Measurements from ENCODE around the gene KRTAP5-1. TPM values are rescaled to one million over a fixed set of nuclear protein-coding genes. Genes with fewer than 3 reads are reported as not detected.

KRTAP5-1 gene
- total RNA-seq, 4 donors from 2014 or later: not detected

GRCh38 chr11:1565173-1565903, 19.7 kb downstream of the KRTAP5-1 start:
- peak overlapping the region in 3 of 4 donors; percentile 42 to 72 (median 51) for H3K27ac ChIP-seq
- H3K27me3 ChIP-seq: no peaks in the 10 kb centered on the region
- TF ChIP-seq POLR2A (IDR thresholded peaks at IDR 0.05) (no peak), CTCF (IDR thresholded peaks at IDR 0.05 in 4 of 5, conservative IDR thresholded peaks at IDR 0.05 in 1 of 5) (no peak)
- H3K9me3 ChIP-seq: no peaks in the 10 kb centered on the region
- no peaks in the 10 kb centered on the region for H3K36me3 ChIP-seq
- no peak overlapping the region for H3K4me3 ChIP-seq
- in situ Hi-C loops (cut with MboI; ENCODE audit: low sequenced_read_pairs in 4 of 4) (no loop called here), intact Hi-C loops (cut with DNase I; ENCODE audit: low total_unique reads) (loop anchor here (5.0 kb wide), 1 partner anchor 182 kb away; no protein-coding TSS in a partner anchor)
- ATAC-seq: no peak
- DNase-seq: no peak
- H3K4me1 ChIP-seq: peaks cover under 1 to 73% of the 10 kb centered on the region in 2 donors

GRCh38 chr11:1564535-1565172, 20.4 kb downstream of the KRTAP5-1 start:
- H3K27me3 ChIP-seq: no peaks in the 10 kb centered on the region
- H3K27ac ChIP-seq: peak overlapping the region in 3 of 4 donors; percentile 42 to 72 (median 51)
- peaks cover 8 to 75% of the 10 kb centered on the region in 2 donors for H3K4me1 ChIP-seq
- in situ Hi-C loops (cut with MboI; ENCODE audit: low sequenced_read_pairs in 4 of 4): no loop called here
- no peak for ATAC-seq
- TF ChIP-seq CTCF (IDR thresholded peaks at IDR 0.05 in 4 of 5, conservative IDR thresholded peaks at IDR 0.05 in 1 of 5): no peak
- no peak for TF ChIP-seq POLR2A (IDR thresholded peaks at IDR 0.05)
- no peak overlapping the region for H3K4me3 ChIP-seq
- no peaks in the 10 kb centered on the region for H3K36me3 ChIP-seq
- no peaks in the 10 kb centered on the region for H3K9me3 ChIP-seq
- DNase-seq: no peak
- intact Hi-C loops (cut with DNase I; ENCODE audit: low total_unique reads): loop anchor here (5.0 kb wide), 1 partner anchor 183 kb away; no protein-coding TSS in a partner anchor

GRCh38 chr11:1563697-1564534, 21.2 kb downstream of the KRTAP5-1 start:
- in situ Hi-C loops (cut with MboI; ENCODE audit: low sequenced_read_pairs in 4 of 4) (no loop called here), intact Hi-C loops (cut with DNase I; ENCODE audit: low total_unique reads) (no loop called here)
- Histone ChIP-seq H3K4me1 (peaks cover 14 to 74% of the 10 kb centered on the region in 2 donors), H3K27ac (peak overlapping the region in 2 of 4 donors; percentile 42 to 72), H3K36me3 (no peaks in the 10 kb centered on the region), H3K4me3 (no peak overlapping the region), H3K9me3 (no peaks in the 10 kb centered on the region), H3K27me3 (no peaks in the 10 kb centered on the region)
- TF ChIP-seq CTCF (IDR thresholded peaks at IDR 0.05 in 4 of 5, conservative IDR thresholded peaks at IDR 0.05 in 1 of 5) (no peak), POLR2A (IDR thresholded peaks at IDR 0.05) (no peak)
- ATAC-seq (no peak), DNase-seq (no peak)

GRCh38 chr11:1563149-1563638, 21.9 kb downstream of the KRTAP5-1 start:
- H3K27ac ChIP-seq: no peak overlapping the region
- no peak for DNase-seq

More at GRCh38 chr11:1563149-1563638, 21.9 kb downstream of the KRTAP5-1 start:
- Histone ChIP-seq H3K27me3 (no peaks in the 10 kb centered on the region), H3K4me3 (no peak overlapping the region), H3K36me3 (no peaks in the 10 kb centered on the region), H3K4me1 (peaks cover 21 to 74% of the 10 kb centered on the region in 2 donors), H3K9me3 (no peaks in the 10 kb centered on the region)
- ATAC-seq: no peak
- in situ Hi-C loops (cut with MboI; ENCODE audit: low sequenced_read_pairs in 4 of 4): no loop called here
- intact Hi-C loops (cut with DNase I; ENCODE audit: low total_unique reads): no loop called here
- TF ChIP-seq POLR2A (IDR thresholded peaks at IDR 0.05) (no peak), CTCF (IDR thresholded peaks at IDR 0.05 in 4 of 5, conservative IDR thresholded peaks at IDR 0.05 in 1 of 5) (no peak)
